Placental pericyte (primary cell): Measurements from ENCODE around the gene HSFX2. TPM values are rescaled to one million over a fixed set of nuclear protein-coding genes. Genes with fewer than 3 reads are reported as not detected.

Experiments used
- total RNA-seq: library from RNA; depleted of rRNA; stranded (reverse); fragments of >200 nt; gene quantifications from 2 replicates; pipeline ENCODE4 v1.2.3, GENCODE V29; 2012

Gene HSFX2, protein sequence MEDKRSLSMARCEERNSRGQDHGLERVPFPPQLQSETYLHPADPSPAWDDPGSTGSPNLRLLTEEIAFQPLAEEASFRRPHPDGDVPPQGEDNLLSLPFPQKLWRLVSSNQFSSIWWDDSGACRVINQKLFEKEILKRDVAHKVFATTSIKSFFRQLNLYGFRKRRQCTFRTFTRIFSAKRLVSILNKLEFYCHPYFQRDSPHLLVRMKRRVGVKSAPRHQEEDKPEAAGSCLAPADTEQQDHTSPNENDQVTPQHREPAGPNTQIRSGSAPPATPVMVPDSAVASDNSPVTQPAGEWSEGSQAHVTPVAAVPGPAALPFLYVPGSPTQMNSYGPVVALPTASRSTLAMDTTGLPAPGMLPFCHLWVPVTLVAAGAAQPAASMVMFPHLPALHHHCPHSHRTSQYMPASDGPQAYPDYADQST
- 0.14 TPM in 1 of 2 replicates, not detected in the other for total RNA-seq

DNA sequence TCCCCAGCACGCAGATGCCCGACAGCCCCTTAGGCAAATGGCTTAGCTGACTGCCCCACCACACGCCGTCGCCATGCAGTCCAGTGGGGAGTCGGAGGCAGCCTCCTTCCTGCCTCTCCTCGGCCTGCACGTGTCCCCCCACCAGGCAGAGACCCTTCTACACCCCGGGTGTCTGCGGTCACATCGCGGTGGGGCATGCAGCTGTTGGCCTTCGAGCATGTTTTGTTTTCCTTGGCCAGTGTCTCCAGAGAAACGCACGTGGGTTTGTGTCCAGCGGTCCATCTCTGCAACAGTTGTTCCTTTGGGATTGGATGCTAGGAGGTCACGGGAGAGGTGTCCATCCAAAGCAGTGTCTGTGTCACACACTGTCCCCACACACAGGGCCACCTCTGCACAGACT, at the start of gene HSFX2:
TSS of gene HSFX2 (minus strand) at position 101 of the 400 bp plus-strand sequence. CDS start 614 bp downstream, outside the sequence.

DNA sequence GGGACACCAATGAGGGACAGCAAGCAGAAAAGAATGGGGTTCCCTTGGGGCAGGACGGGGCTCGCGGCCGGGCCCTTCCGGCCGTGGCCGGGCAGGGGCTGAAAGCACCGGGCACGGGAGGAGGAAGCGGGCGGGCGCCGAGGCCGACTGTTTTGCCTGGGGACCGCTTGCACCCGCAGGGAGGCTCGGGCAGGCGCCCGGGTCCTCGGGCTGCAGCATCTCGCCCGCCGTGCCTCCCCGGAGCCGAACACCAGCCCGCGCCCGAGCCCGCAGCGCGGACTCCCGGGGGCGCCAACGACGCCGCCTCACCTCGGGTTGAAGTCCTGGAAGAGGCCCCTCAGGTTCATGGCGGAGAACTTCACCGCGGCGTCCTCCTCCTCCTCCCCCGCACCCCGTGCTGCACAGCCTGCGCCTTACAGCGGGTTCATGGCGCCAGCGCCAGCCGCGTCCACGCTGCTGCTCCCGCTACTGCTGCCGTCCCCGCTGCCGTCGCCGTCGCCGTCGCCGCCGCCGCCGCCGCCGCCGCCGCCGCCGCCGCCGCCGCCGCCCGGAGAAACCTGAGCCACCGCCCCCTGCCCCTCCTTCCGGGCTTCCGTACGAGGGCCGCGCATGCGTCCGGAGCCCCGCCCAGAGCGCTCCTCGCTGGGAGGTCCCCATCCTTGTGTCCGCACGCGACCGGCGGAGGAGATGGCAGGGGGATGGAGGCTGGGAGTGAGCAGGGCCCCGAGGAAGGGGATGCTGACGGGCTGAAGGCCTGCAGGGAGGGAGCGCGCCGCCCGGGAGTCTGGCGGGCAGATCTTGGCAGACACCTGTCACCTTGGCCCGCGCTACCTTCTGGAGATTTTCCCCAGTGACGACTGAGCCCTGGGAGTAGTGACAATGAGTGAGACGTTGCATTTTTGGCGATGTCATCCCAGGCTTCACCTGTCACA, 36.4 kb upstream of the HSFX2 start, which contains the start of gene TMEM185A:
TSS of gene TMEM185A (minus strand) at position 559 of the 932 bp plus-strand sequence. CDS start at position 347, 212 bp downstream.

DNA sequence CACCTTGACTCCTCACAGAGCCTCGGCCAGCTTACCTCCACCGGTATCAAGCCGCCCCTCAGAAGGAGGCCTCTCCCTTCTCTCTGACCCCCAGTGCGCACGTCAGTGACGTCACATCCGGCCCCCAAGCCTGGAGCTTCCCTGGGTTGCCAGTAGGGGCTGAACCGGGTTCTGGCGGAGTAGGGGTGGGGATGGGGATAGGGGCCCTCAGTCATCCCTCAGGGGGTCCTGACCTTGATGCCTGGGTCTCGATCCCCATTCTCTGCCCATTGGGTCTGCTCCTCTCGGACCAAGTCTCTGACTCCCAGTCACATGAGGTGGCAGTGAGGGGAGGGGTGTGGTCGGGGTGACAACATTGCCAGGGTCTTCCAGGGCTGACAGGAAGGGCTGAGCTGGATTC, 7.8 kb downstream of the HSFX2 start, which contains the start of gene MAGEA9B:
TSS of gene MAGEA9B (minus strand) at position 101 of the 400 bp plus-strand sequence. CDS start 4,280 bp downstream, outside the sequence.

DNA sequence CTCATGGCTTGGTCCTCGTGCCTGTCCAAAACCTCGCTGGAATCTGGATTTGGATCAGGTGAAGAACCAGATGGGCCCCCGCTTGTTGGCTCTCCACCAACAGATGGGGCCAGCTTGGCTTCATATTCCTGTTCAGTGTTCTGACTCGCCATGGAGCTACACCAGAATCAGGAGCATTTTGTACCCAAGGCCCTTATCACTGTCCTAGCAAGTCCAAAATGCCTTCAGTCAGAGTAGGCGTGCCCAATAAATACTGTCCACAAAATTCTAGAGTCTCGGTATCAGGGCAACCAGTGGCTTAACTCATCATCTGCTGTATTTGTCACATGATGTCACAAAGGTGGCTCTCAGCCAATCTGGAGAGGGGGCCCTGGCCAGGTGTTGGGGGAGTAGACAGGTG, 45.4 kb downstream of the HSFX2 start, which contains the start of gene HSFX3:
TSS of gene HSFX3 (minus strand) at position 224 of the 400 bp plus-strand sequence. CDS start at position 152, 72 bp downstream.

Other genes starting within 250 kb of the HSFX2 start
- gene IDS, start 90.0 kb downstream of the HSFX2 start, total RNA-seq, result 40.3 and 85.2 TPM in 2 replicates
- gene EOLA1, start 54.3 kb downstream of the HSFX2 start, total RNA-seq, result 13.6 and 13.8 TPM in 2 replicates
- gene HSFX3, start 45.4 kb downstream of the HSFX2 start, total RNA-seq, result not detected in 2 replicates
- gene MAGEA9B, start 7.9 kb downstream of the HSFX2 start, total RNA-seq, result not detected in 2 replicates
- gene TMEM185A, start 36.5 kb upstream of the HSFX2 start, total RNA-seq, result 14.6 and 16.2 TPM in 2 replicates
- gene MAGEA11, start 116.7 kb upstream of the HSFX2 start, total RNA-seq, result not detected in 2 replicates
- 0.29 and 0.88 TPM in 2 replicates for gene HSFX1, start 178.8 kb upstream of the HSFX2 start, total RNA-seq
- not detected in 2 replicates for gene MAGEA9, start 186.6 kb upstream of the HSFX2 start, total RNA-seq